KMS-11 (cell line): ENCODE measurements around the gene YARS1.

Experiments used
- H2AFZ ChIP-seq: fragments of 200-600 bp; sonication (generic); 2 replicates; pipeline ENCODE4 v1.6.1; 2016; ENCODE audit warnings: antibody characterized with exemption, mixed run types, low read depth
- H3K27ac ChIP-seq: fragments of 200-600 bp; sonication (generic); 2 replicates; pipeline ENCODE4 v1.6.1; 2016; ENCODE audit warnings: mild to moderate bottlenecking, mixed run types
- H3K27me3 ChIP-seq: fragments of 200-600 bp; sonication (generic); 2 replicates; pipeline ENCODE4 v1.6.1; 2017; ENCODE audit warnings: mild to moderate bottlenecking, low read depth, mixed run types, moderate library complexity; ENCODE audit not compliant: insufficient read depth
- H3K36me3 ChIP-seq: fragments of 200-600 bp; sonication (generic); 2 replicates; pipeline ENCODE4 v1.6.1; 2017; ENCODE audit warnings: mild to moderate bottlenecking, mixed run types; ENCODE audit not compliant: insufficient read depth
- H3K4me1 ChIP-seq: fragments of 200-600 bp; sonication (generic); 2 replicates; pipeline ENCODE4 v1.6.1; 2016; ENCODE audit warnings: mild to moderate bottlenecking, low read depth, mixed run types; ENCODE audit not compliant: poor library complexity, severe bottlenecking
- H3K4me2 ChIP-seq: fragments of 200-600 bp; sonication (generic); 2 replicates; pipeline ENCODE4 v1.7.0; 2016; ENCODE audit warnings: mild to moderate bottlenecking, mixed run types
- H3K4me3 ChIP-seq: fragments of 200-600 bp; sonication (generic); IDR thresholded peaks from 2 replicates; pipeline ENCODE4 v1.6.1; 2017; ENCODE audit warnings: low read depth, low read length, mixed read lengths; ENCODE audit not compliant: insufficient read depth
- H3K79me2 ChIP-seq: fragments of 200-600 bp; sonication (generic); 2 replicates; pipeline ENCODE4 v1.6.1; 2016; ENCODE audit warnings: low read depth, mixed run types; ENCODE audit not compliant: insufficient read depth
- H3K9ac ChIP-seq: fragments of 200-600 bp; sonication (generic); 2 replicates; pipeline ENCODE4 v1.6.1; 2016; ENCODE audit warnings: mild to moderate bottlenecking, mixed run types
- H4K20me1 ChIP-seq: fragments of 200-600 bp; sonication (generic); 2 replicates; pipeline ENCODE4 v1.6.1; 2016; ENCODE audit warnings: mild to moderate bottlenecking, mixed run types; ENCODE audit not compliant: insufficient read depth
- CTCF ChIP-seq: fragments of 200-600 bp; sonication (generic); conservative IDR thresholded peaks from 2 replicates; pipeline ENCODE4 v1.6.1; 2017; ENCODE audit warnings: low read depth, mild to moderate bottlenecking, antibody characterized with exemption, low read length, moderate library complexity, mixed read lengths

The YARS1 gene

DNA sequence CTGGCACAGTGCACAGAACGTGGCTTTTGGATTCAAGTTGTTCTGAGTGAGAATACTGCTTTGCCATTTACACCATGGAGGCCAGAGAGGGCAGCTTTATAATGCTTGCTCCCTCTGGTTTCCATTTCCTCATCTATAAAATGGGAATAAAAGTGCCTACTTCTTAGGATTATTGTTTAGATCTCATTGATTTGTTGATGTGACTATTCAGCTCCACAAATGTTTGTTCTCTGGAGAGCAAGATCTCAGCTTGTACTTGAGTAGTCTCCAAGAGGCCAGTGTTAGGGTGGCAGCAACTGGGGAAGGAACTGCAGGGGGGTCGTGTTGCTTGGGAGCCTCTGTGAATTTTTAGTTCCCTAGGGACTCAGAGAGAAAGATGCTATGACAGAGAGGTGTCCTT lies 55.2 kb downstream of the YARS1 start:
- H3K4me3 ChIP-seq = no peak overlapping the region
- TF ChIP-seq CTCF = no peak
- H4K20me1 ChIP-seq = no peaks in the 10 kb centered on the region
- peak overlapping the region; percentile 29; the same call in 1 of the 2 replicates for H3K4me2 ChIP-seq
- no peak overlapping the region; the same call in 1 of the 2 replicates for H3K9ac ChIP-seq
- peak overlapping the region; percentile 47 for H3K27ac ChIP-seq
- no peaks in the 10 kb centered on the region for H3K27me3 ChIP-seq
- H3K4me1 ChIP-seq = peaks cover 41% of the 10 kb centered on the region
- no peaks in the 10 kb centered on the region for H3K79me2 ChIP-seq
- no peaks in the 10 kb centered on the region for H3K36me3 ChIP-seq
- H2AFZ ChIP-seq = peak overlapping the region; percentile 27; the same call in 1 of the 2 replicates

DNA sequence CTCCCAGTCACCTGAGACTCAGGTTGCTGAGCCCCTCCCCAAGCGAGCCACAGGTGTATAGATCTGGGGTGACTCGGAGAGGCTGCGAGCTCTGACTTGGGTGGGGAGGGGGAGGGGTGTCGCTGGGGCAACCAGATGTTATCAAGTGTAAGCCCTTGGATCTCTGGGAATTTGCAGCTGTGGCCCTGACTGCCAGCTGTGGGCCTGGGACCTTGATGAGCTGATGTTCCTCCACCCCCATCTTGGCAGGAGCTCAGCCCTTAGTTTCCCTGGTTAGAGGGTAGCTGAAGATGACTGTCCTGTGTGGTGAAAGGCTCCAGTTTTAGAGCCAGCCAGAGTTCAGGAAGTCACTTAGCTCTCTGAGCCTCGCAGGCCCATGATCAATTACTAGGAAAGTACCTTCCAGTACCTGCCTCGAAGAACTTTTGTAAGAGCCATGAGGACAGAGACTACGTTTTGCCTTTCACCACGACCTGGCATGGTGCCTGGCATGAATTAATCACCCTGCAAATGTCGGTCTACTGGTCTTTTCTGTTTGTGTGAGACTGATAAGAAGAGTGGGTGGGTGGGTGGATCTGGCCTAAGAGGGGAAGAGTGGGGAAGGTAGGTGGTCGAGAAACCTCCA lies 55.8 kb downstream of the YARS1 start:
- no peaks in the 10 kb centered on the region for H3K36me3 ChIP-seq

DNA sequence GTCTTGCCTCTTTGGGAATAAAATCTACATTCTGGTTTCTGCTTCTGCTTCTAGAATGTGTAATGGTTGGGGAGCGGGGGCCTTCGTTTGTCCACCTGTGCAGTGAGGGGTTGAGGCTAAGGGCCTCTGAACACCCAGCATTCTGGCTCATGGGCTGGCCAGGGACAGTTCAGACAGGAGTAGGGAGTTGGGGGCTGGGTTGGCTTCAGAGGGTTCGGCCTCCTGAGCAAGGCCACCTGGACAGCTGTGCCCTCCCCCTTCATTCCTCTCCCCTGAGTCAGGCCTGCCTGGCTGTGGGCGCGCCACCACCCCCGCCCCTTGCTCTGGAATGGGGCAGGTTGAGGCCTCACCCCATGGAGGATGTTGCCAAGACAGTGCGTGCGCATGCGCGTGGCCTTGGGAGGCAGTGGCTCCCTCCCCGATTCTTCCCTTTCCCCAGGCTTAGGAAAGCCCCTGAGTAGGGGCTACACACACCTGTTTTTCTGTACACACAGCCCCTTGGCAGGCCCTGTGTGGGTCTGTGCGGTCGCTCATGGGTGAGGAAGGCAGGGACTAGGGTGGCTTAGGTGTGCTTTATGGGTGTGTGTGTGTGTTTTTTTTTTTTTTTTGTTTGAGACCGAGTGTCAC lies 57.0 kb downstream of the YARS1 start:
- no peaks in the 10 kb centered on the region for H3K27me3 ChIP-seq
- H4K20me1 ChIP-seq = no peaks in the 10 kb centered on the region
- no peak overlapping the region for H3K4me3 ChIP-seq
- H3K4me1 ChIP-seq = peaks cover 33% of the 10 kb centered on the region
- H3K27ac ChIP-seq = no peak overlapping the region
- no peak overlapping the region for H3K9ac ChIP-seq
- TF ChIP-seq CTCF = no peak
- no peaks in the 10 kb centered on the region for H3K79me2 ChIP-seq
- H2AFZ ChIP-seq = no peak overlapping the region
- H3K36me3 ChIP-seq = no peaks in the 10 kb centered on the region
- no peak overlapping the region for H3K4me2 ChIP-seq

More for the DNA sequence above, 55.8 kb downstream of the YARS1 start:
- Histone ChIP-seq H4K20me1 (no peaks in the 10 kb centered on the region), H3K27me3 (no peaks in the 10 kb centered on the region), H2AFZ (peak overlapping the region; percentile 27; the same call in 1 of the 2 replicates), H3K9ac (peak overlapping the region; percentile 4; the same call in 1 of the 2 replicates), H3K79me2 (no peaks in the 10 kb centered on the region), H3K4me3 (no peak overlapping the region), H3K27ac (peak overlapping the region; percentile 47), H3K4me1 (peaks cover 36% of the 10 kb centered on the region), H3K4me2 (peak overlapping the region; percentile 29; the same call in 1 of the 2 replicates)
- no peak for TF ChIP-seq CTCF

GRCh38 chr1:32759521-32759981 lies 57.6 kb downstream of the YARS1 start:
- peaks cover 33% of the 10 kb centered on the region for H3K4me1 ChIP-seq
- H3K9ac ChIP-seq = no peak overlapping the region
- no peaks in the 10 kb centered on the region for H3K27me3 ChIP-seq
- H3K36me3 ChIP-seq = no peaks in the 10 kb centered on the region
- H2AFZ ChIP-seq = no peak overlapping the region
- H3K79me2 ChIP-seq = no peaks in the 10 kb centered on the region
- no peak for TF ChIP-seq CTCF
- H3K4me2 ChIP-seq = no peak overlapping the region
- H3K4me3 ChIP-seq = no peak overlapping the region
- no peaks in the 10 kb centered on the region for H4K20me1 ChIP-seq
- H3K27ac ChIP-seq = no peak overlapping the region
